ENCODE measurements around the gene HBM. TPM values are rescaled to one million over a fixed set of nuclear protein-coding genes. Genes with fewer than 3 reads are reported as not detected.
A peak's percentile ranks its signal among the peaks of the same experiment; 100 is the strongest.

The HBM gene
- total RNA-seq, 2 donors from 2014 or later, result not detected

GRCh38 chr16:178668-179015, 12.9 kb downstream of the HBM start:
- H3K4me1 Mint-ChIP-seq (ENCODE audit: low read depth in 2 of 2), result peaks cover 0 to 6% of the 10 kb centered on the region in 2 donors
- no peak for DNase-seq (ENCODE audit: low spot score)
- no peaks in the 10 kb centered on the region for H3K36me3 Mint-ChIP-seq
- ATAC-seq, result no peak
- peaks cover 23 to 24% of the 10 kb centered on the region in 2 donors for H3K27me3 Mint-ChIP-seq
- H3K27ac Mint-ChIP-seq, result no peak overlapping the region
- no peaks in the 10 kb centered on the region for H3K9me3 Mint-ChIP-seq
- no peak overlapping the region for H3K4me3 Mint-ChIP-seq

GRCh38 chr16:179211-180092, 13.7 kb downstream of the HBM start:
- DNase-seq (ENCODE audit: low spot score) (no peak), ATAC-seq (no peak)
- Mint-ChIP-seq H3K9me3 (no peaks in the 10 kb centered on the region), H3K4me1 (ENCODE audit: low read depth in 2 of 2) (peaks cover 0 to 6% of the 10 kb centered on the region in 2 donors), H3K27ac (no peak overlapping the region), H3K36me3 (no peaks in the 10 kb centered on the region), H3K27me3 (peaks cover 22 to 23% of the 10 kb centered on the region in 2 donors), H3K4me3 (no peak overlapping the region)

- peak; percentile 15 to 32 for ATAC-seq
These were observed 14.4 kb downstream of the HBM start, which contains the start of gene HBQ1 for GRCh38 chr16:180101-180675. Gene HBQ1 (plus strand): TSS chr16:180459. CDS start chr16:180487, 28 bp downstream.

GRCh38 chr16:180681-181564, 15.1 kb downstream of the HBM start:
- Mint-ChIP-seq H3K4me1 (ENCODE audit: low read depth in 2 of 2) (peaks cover 0 to 3% of the 10 kb centered on the region in 2 donors), H3K4me3 (no peak overlapping the region), H3K27ac (no peak overlapping the region), H3K27me3 (peaks cover 10 to 11% of the 10 kb centered on the region in 2 donors), H3K36me3 (no peaks in the 10 kb centered on the region), H3K9me3 (no peaks in the 10 kb centered on the region)
- DNase-seq (ENCODE audit: low spot score) (peak; percentile 77), ATAC-seq (peak; percentile 82 to 86)

More at GRCh38 chr16:180101-180675, 14.4 kb downstream of the HBM start, which contains the start of gene HBQ1:
- Mint-ChIP-seq H3K9me3 (no peaks in the 10 kb centered on the region), H3K4me1 (ENCODE audit: low read depth in 2 of 2) (peaks cover 0 to 3% of the 10 kb centered on the region in 2 donors), H3K27ac (no peak within 1 kb of the TSS), H3K27me3 (peaks cover 15 to 16% of the 10 kb centered on the region in 2 donors), H3K36me3 (no peaks in the 10 kb centered on the region), H3K4me3 (no peak within 1 kb of the TSS)
- no peak for DNase-seq (ENCODE audit: low spot score)

- Mint-ChIP-seq H3K9me3 (no peaks in the 10 kb centered on the region), H3K27me3 (peaks cover 10 to 11% of the 10 kb centered on the region in 2 donors), H3K27ac (no peak overlapping the region), H3K4me3 (no peak overlapping the region), H3K4me1 (ENCODE audit: low read depth in 2 of 2) (peaks cover 0 to 3% of the 10 kb centered on the region in 2 donors), H3K36me3 (no peaks in the 10 kb centered on the region)
- DNase-seq (ENCODE audit: low spot score), result no peak
- no peak for ATAC-seq
These were observed 15.8 kb downstream of the HBM start for GRCh38 chr16:181565-182021.

GRCh38 chr16:183005-183404, 17.2 kb downstream of the HBM start:
- no peaks in the 10 kb centered on the region for H3K9me3 Mint-ChIP-seq
- ATAC-seq, result no peak
- peaks cover 6 to 7% of the 10 kb centered on the region in 2 donors for H3K27me3 Mint-ChIP-seq
- H3K4me1 Mint-ChIP-seq (ENCODE audit: low read depth in 2 of 2), result peaks cover 0 to 3% of the 10 kb centered on the region in 2 donors
- no peak for DNase-seq (ENCODE audit: low spot score)
- H3K36me3 Mint-ChIP-seq, result no peaks in the 10 kb centered on the region
- no peak overlapping the region for H3K4me3 Mint-ChIP-seq
- H3K27ac Mint-ChIP-seq, result no peak overlapping the region

GRCh38 chr16:185213-185612, 19.4 kb downstream of the HBM start:
- peaks cover 3% of the 10 kb centered on the region for H3K36me3 Mint-ChIP-seq
- H3K4me1 Mint-ChIP-seq (ENCODE audit: low read depth in 2 of 2), result peaks cover 0 to 3% of the 10 kb centered on the region in 2 donors
- no peaks in the 10 kb centered on the region for H3K9me3 Mint-ChIP-seq
- no peak overlapping the region for H3K4me3 Mint-ChIP-seq
- ATAC-seq (no peak), DNase-seq (ENCODE audit: low spot score) (no peak)
- H3K27me3 Mint-ChIP-seq, result no peaks in the 10 kb centered on the region
- H3K27ac Mint-ChIP-seq, result no peak overlapping the region

GRCh38 chr16:185691-186090, 19.9 kb downstream of the HBM start:
- Mint-ChIP-seq H3K27ac (no peak overlapping the region), H3K27me3 (no peaks in the 10 kb centered on the region), H3K9me3 (no peaks in the 10 kb centered on the region), H3K4me3 (no peak overlapping the region), H3K4me1 (ENCODE audit: low read depth in 2 of 2) (peaks cover 0 to 3% of the 10 kb centered on the region in 2 donors), H3K36me3 (peaks cover 5% of the 10 kb centered on the region)
- ATAC-seq (no peak), DNase-seq (ENCODE audit: low spot score) (no peak)

GRCh38 chr16:187330-187729, 21.6 kb downstream of the HBM start:
- H3K27ac Mint-ChIP-seq, result no peak overlapping the region
- H3K27me3 Mint-ChIP-seq, result no peaks in the 10 kb centered on the region
- no peak overlapping the region for H3K4me3 Mint-ChIP-seq
- no peaks in the 10 kb centered on the region for H3K4me1 Mint-ChIP-seq (ENCODE audit: low read depth in 2 of 2)
- H3K9me3 Mint-ChIP-seq, result no peaks in the 10 kb centered on the region
- ATAC-seq, result no peak
- no peak for DNase-seq (ENCODE audit: low spot score)
- peaks cover 5% of the 10 kb centered on the region for H3K36me3 Mint-ChIP-seq

GRCh38 chr16:188674-189073, 22.9 kb downstream of the HBM start:
- Mint-ChIP-seq H3K36me3 (peaks cover 5% of the 10 kb centered on the region), H3K4me1 (ENCODE audit: low read depth in 2 of 2) (peaks cover 0 to 3% of the 10 kb centered on the region in 2 donors)
- DNase-seq (ENCODE audit: low spot score), result no peak

GRCh38 chr16:189604-190186, 23.9 kb downstream of the HBM start:
- H3K27me3 Mint-ChIP-seq, result no peaks in the 10 kb centered on the region
- peaks cover 5% of the 10 kb centered on the region for H3K36me3 Mint-ChIP-seq
- no peak overlapping the region for H3K27ac Mint-ChIP-seq
- ATAC-seq, result no peak
- H3K4me1 Mint-ChIP-seq (ENCODE audit: low read depth in 2 of 2), result peaks cover 0 to 3% of the 10 kb centered on the region in 2 donors
- no peak for DNase-seq (ENCODE audit: low spot score)
- H3K4me3 Mint-ChIP-seq, result no peak overlapping the region
- H3K9me3 Mint-ChIP-seq, result no peaks in the 10 kb centered on the region

More at GRCh38 chr16:188674-189073, 22.9 kb downstream of the HBM start:
- no peaks in the 10 kb centered on the region for H3K27me3 Mint-ChIP-seq
- no peak overlapping the region for H3K4me3 Mint-ChIP-seq
- H3K27ac Mint-ChIP-seq, result no peak overlapping the region
- H3K9me3 Mint-ChIP-seq, result no peaks in the 10 kb centered on the region
- no peak for ATAC-seq

- peaks cover 5% of the 10 kb centered on the region for H3K36me3 Mint-ChIP-seq
- H3K4me1 Mint-ChIP-seq (ENCODE audit: low read depth in 2 of 2), result peaks cover 0 to 3% of the 10 kb centered on the region in 2 donors
- no peak overlapping the region for H3K4me3 Mint-ChIP-seq
- no peak for DNase-seq (ENCODE audit: low spot score)
- H3K9me3 Mint-ChIP-seq, result no peaks in the 10 kb centered on the region
- no peak for ATAC-seq
- no peak overlapping the region for H3K27ac Mint-ChIP-seq
- no peaks in the 10 kb centered on the region for H3K27me3 Mint-ChIP-seq
These were observed 26.1 kb downstream of the HBM start for GRCh38 chr16:191831-192230.

GRCh38 chr16:192686-193085, 26.9 kb downstream of the HBM start:
- Mint-ChIP-seq H3K4me3 (no peak overlapping the region), H3K9me3 (no peaks in the 10 kb centered on the region), H3K36me3 (peaks cover 5% of the 10 kb centered on the region), H3K27me3 (no peaks in the 10 kb centered on the region), H3K4me1 (ENCODE audit: low read depth in 2 of 2) (peaks cover 0 to 3% of the 10 kb centered on the region in 2 donors), H3K27ac (no peak overlapping the region)
- ATAC-seq (no peak), DNase-seq (ENCODE audit: low spot score) (no peak)
